Measurements from ENCODE around the gene SLCO3A1.

Gene SLCO3A1

GRCh38 chr15:92157666-92158298, 304.3 kb downstream of the SLCO3A1 start:
- H3K27ac Mint-ChIP-seq = peak overlapping the region; percentile 27
- H3K4me1 Mint-ChIP-seq (ENCODE audit: low read depth) = peaks cover 23% of the 10 kb centered on the region
- H3K9me3 Mint-ChIP-seq = no peaks in the 10 kb centered on the region
- no peaks in the 10 kb centered on the region for H3K27me3 Mint-ChIP-seq
- H3K36me3 Mint-ChIP-seq (ENCODE audit: low read depth) = peaks cover 23% of the 10 kb centered on the region
- H3K4me3 Mint-ChIP-seq = no peak overlapping the region
- no peak for DNase-seq

DNA sequence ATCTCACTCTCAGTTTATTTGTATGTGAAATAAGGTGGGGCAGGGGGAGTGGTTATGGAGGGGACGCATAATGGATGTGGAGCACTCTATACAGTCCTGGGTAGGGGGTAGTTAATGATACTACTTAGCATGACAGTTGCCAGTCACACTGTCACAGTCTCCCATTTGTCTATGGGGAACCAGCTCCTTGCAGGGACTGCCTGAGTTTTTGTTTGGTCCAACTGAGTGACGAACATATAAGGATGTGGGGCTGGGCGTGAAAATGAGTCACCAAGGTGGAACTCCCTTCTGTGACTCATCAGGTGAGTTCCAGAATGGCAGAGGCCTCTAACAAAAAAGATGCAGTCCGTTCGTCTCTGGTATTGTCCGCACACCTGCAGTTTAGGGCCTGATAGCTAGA, 304.9 kb downstream of the SLCO3A1 start:
- H3K4me1 Mint-ChIP-seq (ENCODE audit: low read depth) = peaks cover 23% of the 10 kb centered on the region
- H3K36me3 Mint-ChIP-seq (ENCODE audit: low read depth) = peaks cover 21% of the 10 kb centered on the region
- H3K27ac Mint-ChIP-seq = peak overlapping the region; percentile 27
- no peaks in the 10 kb centered on the region for H3K9me3 Mint-ChIP-seq
- no peak overlapping the region for H3K4me3 Mint-ChIP-seq
- DNase-seq = peak; percentile 41
- H3K27me3 Mint-ChIP-seq = no peaks in the 10 kb centered on the region

DNA sequence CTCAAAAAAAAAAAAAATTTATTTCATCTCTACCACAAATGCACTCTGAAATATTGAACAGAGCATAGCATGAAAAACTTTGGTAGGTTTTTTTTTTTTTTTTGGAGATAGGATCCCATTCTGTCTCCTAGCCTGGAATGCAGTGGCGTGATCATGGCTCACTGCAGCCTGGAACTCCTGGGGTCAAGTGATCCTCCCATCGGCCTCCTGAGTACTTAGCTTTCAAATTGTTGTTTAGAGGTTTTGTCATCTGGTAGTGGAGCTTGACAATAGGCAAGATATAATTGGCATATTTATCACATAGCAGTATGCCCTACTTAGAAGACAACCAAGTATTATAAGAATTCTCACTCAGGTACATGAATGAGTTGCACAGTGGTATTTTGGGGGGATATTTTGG, 306.0 kb downstream of the SLCO3A1 start:
- H3K4me3 Mint-ChIP-seq = no peak overlapping the region
- DNase-seq = no peak
- peaks cover 26% of the 10 kb centered on the region for H3K36me3 Mint-ChIP-seq (ENCODE audit: low read depth)
- H3K4me1 Mint-ChIP-seq (ENCODE audit: low read depth) = peaks cover 23% of the 10 kb centered on the region
- H3K9me3 Mint-ChIP-seq = no peaks in the 10 kb centered on the region
- no peaks in the 10 kb centered on the region for H3K27me3 Mint-ChIP-seq
- H3K27ac Mint-ChIP-seq = no peak overlapping the region

DNA sequence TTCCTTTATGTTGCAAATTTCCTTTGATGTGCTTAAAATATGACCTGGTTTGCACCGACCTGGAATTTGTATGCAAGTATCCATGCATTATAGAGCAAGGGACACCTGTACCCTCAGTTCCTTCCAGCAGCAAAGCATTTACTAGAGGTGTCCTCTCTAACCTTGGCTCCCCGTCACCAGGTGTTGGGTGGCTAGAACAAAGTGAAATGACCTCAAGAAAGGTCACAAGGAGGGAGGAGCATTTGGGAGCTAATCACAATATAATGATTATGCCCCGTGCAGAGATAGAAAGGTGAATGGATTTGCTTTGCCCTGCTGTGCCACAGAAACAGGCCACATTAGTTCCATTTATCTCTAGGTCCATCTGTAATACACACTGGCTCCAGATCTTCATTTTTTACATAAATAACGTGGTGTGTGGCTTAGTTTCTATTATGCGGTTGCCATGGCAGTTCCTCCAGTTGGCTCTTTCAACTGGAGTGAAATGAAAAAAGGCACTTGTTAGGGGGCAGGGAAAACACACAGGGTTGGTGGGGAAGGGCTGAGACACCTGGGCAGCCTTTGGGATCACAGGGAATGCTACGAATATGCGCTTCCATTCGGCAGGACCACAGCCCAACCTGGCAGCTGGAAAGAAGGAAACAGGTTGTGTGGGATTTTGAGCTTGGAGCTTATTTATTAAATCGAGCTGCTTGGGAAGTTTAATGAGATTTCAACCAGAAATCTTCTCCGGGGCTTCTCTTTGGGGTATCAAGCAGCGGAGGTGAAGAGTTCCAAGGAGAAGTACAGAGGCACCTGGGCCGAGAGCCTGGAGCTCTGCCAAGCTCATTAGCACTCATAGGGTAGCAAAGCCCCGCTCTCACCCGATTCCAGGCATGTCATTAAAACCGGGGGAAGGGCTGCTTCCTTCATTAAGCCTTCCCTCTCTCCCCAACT, 306.7 kb downstream of the SLCO3A1 start:
- H3K27me3 Mint-ChIP-seq = no peaks in the 10 kb centered on the region
- no peak for DNase-seq
- no peaks in the 10 kb centered on the region for H3K9me3 Mint-ChIP-seq

GRCh38 chr15:92161039-92161670, 307.6 kb downstream of the SLCO3A1 start:
- Mint-ChIP-seq H3K27me3 (no peaks in the 10 kb centered on the region), H3K9me3 (no peaks in the 10 kb centered on the region), H3K4me3 (no peak overlapping the region), H3K4me1 (ENCODE audit: low read depth) (peaks cover 23% of the 10 kb centered on the region), H3K27ac (no peak overlapping the region), H3K36me3 (ENCODE audit: low read depth) (peaks cover 24% of the 10 kb centered on the region)
- no peak for DNase-seq

More for the DNA sequence above, 306.7 kb downstream of the SLCO3A1 start:
- H3K4me1 Mint-ChIP-seq (ENCODE audit: low read depth) = peaks cover 23% of the 10 kb centered on the region
- H3K27ac Mint-ChIP-seq = no peak overlapping the region
- H3K4me3 Mint-ChIP-seq = no peak overlapping the region
- H3K36me3 Mint-ChIP-seq (ENCODE audit: low read depth) = peaks cover 23% of the 10 kb centered on the region

DNA sequence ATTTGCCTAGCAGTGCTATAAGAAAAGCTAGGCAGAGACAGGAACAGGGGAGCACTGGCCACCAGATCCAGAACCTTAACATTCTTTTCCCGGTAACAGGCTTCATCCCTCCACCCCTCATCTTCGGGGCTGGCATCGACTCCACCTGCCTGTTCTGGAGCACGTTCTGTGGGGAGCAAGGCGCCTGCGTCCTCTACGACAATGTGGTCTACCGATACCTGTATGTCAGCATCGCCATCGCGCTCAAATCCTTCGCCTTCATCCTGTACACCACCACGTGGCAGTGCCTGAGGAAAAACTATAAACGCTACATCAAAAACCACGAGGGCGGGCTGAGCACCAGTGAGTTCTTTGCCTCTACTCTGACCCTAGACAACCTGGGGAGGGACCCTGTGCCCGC, 309.1 kb downstream of the SLCO3A1 start:
- H3K4me3 Mint-ChIP-seq = no peak overlapping the region
- no peaks in the 10 kb centered on the region for H3K9me3 Mint-ChIP-seq
- H3K36me3 Mint-ChIP-seq (ENCODE audit: low read depth) = peaks cover 24% of the 10 kb centered on the region
- peaks cover 23% of the 10 kb centered on the region for H3K4me1 Mint-ChIP-seq (ENCODE audit: low read depth)
- no peak for DNase-seq
- no peaks in the 10 kb centered on the region for H3K27me3 Mint-ChIP-seq
- no peak overlapping the region for H3K27ac Mint-ChIP-seq

- Mint-ChIP-seq H3K9me3 (no peaks in the 10 kb centered on the region), H3K4me1 (ENCODE audit: low read depth) (peaks cover 14% of the 10 kb centered on the region), H3K36me3 (ENCODE audit: low read depth) (peaks cover 24% of the 10 kb centered on the region), H3K27me3 (no peaks in the 10 kb centered on the region), H3K27ac (no peak overlapping the region), H3K4me3 (no peak overlapping the region)
- DNase-seq = no peak
These were observed 310.1 kb downstream of the SLCO3A1 start for GRCh38 chr15:92163641-92164040.

- H3K27me3 Mint-ChIP-seq = no peaks in the 10 kb centered on the region
- H3K4me1 Mint-ChIP-seq (ENCODE audit: low read depth) = peaks cover 10% of the 10 kb centered on the region
- H3K36me3 Mint-ChIP-seq (ENCODE audit: low read depth) = peaks cover 24% of the 10 kb centered on the region
- no peaks in the 10 kb centered on the region for H3K9me3 Mint-ChIP-seq
- H3K4me3 Mint-ChIP-seq = no peak overlapping the region
- H3K27ac Mint-ChIP-seq = no peak overlapping the region
- DNase-seq = no peak
These were observed 311.0 kb downstream of the SLCO3A1 start for GRCh38 chr15:92164327-92165000.

GRCh38 chr15:92165001-92165346, 311.5 kb downstream of the SLCO3A1 start:
- Mint-ChIP-seq H3K36me3 (ENCODE audit: low read depth) (peaks cover 24% of the 10 kb centered on the region), H3K27me3 (no peaks in the 10 kb centered on the region), H3K27ac (no peak overlapping the region), H3K4me1 (ENCODE audit: low read depth) (peaks cover 10% of the 10 kb centered on the region), H3K4me3 (no peak overlapping the region), H3K9me3 (no peaks in the 10 kb centered on the region)
- DNase-seq = no peak

DNA sequence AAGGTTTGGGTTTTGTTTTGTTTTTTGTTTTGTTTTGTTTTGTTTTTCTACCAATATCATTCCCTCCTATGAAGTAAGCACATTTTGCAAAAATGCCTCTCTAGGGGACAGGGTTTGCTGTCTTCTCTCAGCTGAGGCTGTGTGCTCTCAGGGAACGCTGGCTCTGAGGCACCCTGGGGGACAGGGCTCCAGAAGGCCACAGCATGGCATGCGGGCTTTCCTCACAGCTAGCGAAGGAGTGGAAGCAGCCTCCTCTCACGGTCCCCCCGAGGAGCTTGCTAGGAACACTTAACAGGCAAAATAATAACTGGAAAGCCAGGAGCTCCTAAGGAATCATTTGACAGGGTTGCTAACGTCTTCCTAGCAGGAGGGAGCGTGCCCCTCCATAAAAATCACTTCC, 312.5 kb downstream of the SLCO3A1 start:
- Mint-ChIP-seq H3K4me3 (no peak overlapping the region), H3K9me3 (no peaks in the 10 kb centered on the region), H3K27me3 (no peaks in the 10 kb centered on the region), H3K36me3 (ENCODE audit: low read depth) (peaks cover 24% of the 10 kb centered on the region), H3K4me1 (ENCODE audit: low read depth) (peaks cover 5% of the 10 kb centered on the region), H3K27ac (no peak overlapping the region)
- no peak for DNase-seq

DNA sequence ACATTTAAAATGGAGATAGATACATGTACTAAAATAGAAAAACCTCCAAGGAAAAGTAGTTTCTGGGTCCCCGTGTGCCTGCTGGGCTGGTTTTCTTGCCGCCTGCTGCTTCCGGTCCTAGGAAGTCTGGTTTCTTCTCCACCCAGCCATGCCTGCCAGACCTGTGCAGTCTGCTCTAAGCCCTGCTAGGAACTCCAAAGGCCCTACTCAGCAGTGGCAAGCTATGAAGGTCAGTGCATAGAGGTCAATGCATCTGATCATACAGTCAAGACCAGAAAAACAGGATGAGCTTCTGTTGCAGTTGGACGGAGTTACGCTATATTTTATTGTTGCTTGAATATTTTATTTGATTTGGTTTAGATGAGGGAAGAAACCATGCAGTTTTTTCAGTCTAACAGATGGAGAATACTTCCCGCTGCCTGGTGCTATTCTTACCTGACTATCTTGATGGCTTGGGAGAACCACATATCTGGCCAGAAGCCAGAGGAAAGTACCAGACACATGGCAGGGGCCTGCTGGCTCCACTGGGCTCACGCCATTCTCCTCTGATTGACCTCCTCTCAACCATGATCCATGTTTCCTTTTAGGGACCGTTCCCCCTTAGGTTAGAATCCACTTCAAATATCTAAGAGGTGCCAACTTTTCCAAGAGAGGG, 313.4 kb downstream of the SLCO3A1 start:
- H3K4me1 Mint-ChIP-seq (ENCODE audit: low read depth) = no peaks in the 10 kb centered on the region
- no peak for DNase-seq
- no peaks in the 10 kb centered on the region for H3K9me3 Mint-ChIP-seq
- H3K27me3 Mint-ChIP-seq = no peaks in the 10 kb centered on the region
- no peak overlapping the region for H3K27ac Mint-ChIP-seq
- H3K4me3 Mint-ChIP-seq = no peak overlapping the region
- peaks cover 24% of the 10 kb centered on the region for H3K36me3 Mint-ChIP-seq (ENCODE audit: low read depth)

DNA sequence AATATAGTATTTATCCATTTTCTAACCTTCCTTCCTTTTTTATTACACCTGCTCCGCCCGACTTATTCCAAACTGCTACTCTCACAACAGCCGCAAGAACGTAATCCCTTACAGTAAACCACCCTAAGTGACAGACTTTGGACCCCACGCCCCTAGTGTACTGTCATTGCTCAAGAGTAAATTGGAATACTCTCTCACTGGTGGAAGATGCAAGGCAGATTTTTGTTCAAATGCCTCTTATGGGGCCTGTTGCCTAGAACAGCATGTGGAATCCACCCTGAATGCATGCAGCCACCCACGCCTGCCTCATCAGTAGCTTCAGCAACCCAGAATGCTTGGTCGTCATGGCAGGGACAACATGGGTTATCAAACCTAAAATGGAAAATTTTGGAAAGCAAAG, 313.9 kb downstream of the SLCO3A1 start:
- DNase-seq = no peak
- Mint-ChIP-seq H3K4me3 (no peak overlapping the region), H3K27ac (no peak overlapping the region), H3K36me3 (ENCODE audit: low read depth) (peaks cover 22% of the 10 kb centered on the region), H3K4me1 (ENCODE audit: low read depth) (no peaks in the 10 kb centered on the region), H3K27me3 (no peaks in the 10 kb centered on the region), H3K9me3 (no peaks in the 10 kb centered on the region)

- no peak for DNase-seq
- Mint-ChIP-seq H3K9me3 (no peaks in the 10 kb centered on the region), H3K27me3 (no peaks in the 10 kb centered on the region), H3K4me1 (ENCODE audit: low read depth) (no peaks in the 10 kb centered on the region), H3K27ac (no peak overlapping the region), H3K4me3 (no peak overlapping the region), H3K36me3 (ENCODE audit: low read depth) (peaks cover 15% of the 10 kb centered on the region)
These were observed 314.7 kb downstream of the SLCO3A1 start for GRCh38 chr15:92168066-92168683.

DNA sequence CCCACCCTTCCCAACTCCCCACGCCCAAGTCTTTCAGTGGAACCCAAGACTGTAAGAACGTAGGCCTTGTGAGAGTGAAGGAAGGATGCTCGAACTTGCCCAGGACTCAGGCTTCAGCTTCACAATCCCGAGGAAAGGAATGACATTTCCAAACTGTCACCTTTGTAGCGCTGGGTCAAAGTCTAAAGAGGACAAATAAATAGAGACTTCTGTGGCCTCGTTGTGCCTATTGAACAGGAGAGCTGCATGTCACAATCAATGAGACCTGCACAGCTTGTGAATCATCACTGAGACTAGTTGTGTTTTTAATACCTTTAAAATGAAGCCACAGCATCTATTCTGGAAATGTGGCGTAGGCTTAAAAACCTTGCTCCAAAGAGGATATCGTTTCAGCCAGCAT, 317.4 kb downstream of the SLCO3A1 start:
- no peak for DNase-seq
- H3K36me3 Mint-ChIP-seq (ENCODE audit: low read depth) = peaks cover under 1% of the 10 kb centered on the region
- no peak overlapping the region for H3K4me3 Mint-ChIP-seq
- H3K4me1 Mint-ChIP-seq (ENCODE audit: low read depth) = no peaks in the 10 kb centered on the region
- no peak overlapping the region for H3K27ac Mint-ChIP-seq
- H3K27me3 Mint-ChIP-seq = peaks cover 4% of the 10 kb centered on the region
- H3K9me3 Mint-ChIP-seq = no peaks in the 10 kb centered on the region
